Breast epithelium (tissue), 3 donors: ENCODE results near the gene TNS3.

Experiments
- CTCF ChIP-seq, 3 donors: fragments of 450-650 bp; IDR thresholded peaks; one replicate each; pipeline ENCODE4 v1.5.1; 2016 to 2017; ENCODE audit warnings: antibody characterized with exemption in 3 of 3, mild to moderate bottlenecking in 3 of 3, moderate library complexity in 3 of 3
- POLR2A ChIP-seq: fragments of 450-650 bp; IDR thresholded peaks from one replicate; pipeline ENCODE4 v1.6.1; 2016; ENCODE audit warnings: antibody characterized with exemption, mild to moderate bottlenecking, moderate library complexity

GRCh38 chr7:47273088-47273487 is 308.8 kb downstream of the TNS3 start:
- TF ChIP-seq POLR2A (no peak), CTCF (IDR thresholded peaks at IDR 0.05) (no peak)
